GM12874 (cell line): Measurements from ENCODE around the gene OXLD1.

Experiments used
- CTCF ChIP-seq: IDR thresholded peaks from 2 replicates; pipeline ENCODE4 v1.5.1; 2011; ENCODE audit warnings: low read depth, mild to moderate bottlenecking, control low read depth, low read length, moderate library complexity; ENCODE audit not compliant: insufficient read depth

The OXLD1 gene

DNA sequence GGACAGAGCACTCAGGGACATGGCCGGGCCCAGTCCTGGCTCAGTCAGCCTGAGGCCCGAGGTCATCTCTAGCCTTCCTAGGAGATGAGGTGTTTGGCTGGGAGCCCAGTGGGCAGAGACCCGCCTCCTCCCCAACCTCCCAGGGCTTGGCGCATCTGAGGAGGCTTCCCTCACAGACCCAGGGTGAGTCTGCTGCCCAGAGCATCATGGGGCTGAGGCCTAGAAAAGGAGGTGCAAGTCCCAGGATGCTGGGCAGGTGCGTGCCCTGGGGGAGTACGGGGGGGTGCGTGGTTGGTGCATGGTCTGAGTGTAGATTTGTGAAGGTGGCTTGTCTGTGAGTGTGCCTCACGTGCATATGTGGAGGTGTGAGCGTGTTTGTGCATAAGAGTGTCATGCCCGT, 14.7 kb downstream of the OXLD1 start:
- no peak for TF ChIP-seq CTCF

- TF ChIP-seq CTCF, result no peak
Observed at GRCh38 chr17:81650951-81651350, 15.5 kb downstream of the OXLD1 start.

DNA sequence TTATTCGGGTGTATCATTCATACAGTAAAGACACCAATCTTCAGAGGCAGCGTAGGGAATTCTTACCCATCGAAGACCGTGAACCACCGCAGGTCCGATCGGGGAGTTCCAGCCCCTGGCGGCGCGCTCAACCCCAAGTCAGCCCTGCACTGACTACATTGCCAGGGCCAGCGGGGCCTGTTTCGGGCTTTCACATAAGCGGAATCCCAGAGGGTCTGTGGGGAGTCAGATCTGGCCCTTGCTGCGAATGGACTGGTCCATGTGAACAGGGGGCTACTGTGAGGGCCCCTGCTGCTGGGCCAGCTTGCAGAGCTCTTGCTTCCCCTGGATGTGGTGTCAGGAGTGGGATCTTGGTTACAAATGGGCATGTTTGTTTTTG, 17.7 kb downstream of the OXLD1 start:
- TF ChIP-seq CTCF, result no peak

DNA sequence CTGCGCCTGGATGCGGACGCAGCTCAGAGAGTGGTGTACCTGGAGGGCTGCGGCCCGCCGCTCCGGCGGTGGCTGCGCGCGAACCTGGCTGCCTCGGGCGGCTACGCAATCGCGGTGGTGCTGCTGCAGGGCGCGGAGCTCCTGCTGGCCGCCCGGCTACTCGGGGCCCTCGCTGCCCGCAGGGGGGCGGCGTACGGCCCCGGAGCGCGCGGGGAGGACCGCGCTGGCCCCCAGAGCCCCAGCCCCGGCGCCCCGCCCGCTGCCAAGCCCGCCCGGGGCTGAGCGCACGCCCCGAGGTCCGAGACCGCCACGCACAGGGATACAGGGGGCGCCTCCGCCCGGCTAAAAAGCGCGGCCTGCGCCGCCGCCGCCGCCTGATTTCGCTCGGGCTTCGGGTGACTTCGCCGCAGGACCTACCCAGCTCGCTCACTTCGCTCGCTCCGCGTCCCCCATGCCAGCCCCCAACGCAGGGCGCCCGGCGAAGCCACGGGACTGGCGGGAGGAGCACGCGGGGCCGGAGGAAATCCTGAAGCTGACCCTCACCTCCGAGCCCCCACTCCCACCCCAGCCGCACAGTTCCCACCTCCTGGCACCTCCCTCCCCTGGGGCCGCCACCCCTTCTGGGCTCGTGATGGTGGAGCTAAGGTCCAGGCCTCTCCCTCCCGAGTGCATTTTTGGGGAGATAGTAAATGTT, 18.2 kb downstream of the OXLD1 start:
- TF ChIP-seq CTCF, result no peak

DNA sequence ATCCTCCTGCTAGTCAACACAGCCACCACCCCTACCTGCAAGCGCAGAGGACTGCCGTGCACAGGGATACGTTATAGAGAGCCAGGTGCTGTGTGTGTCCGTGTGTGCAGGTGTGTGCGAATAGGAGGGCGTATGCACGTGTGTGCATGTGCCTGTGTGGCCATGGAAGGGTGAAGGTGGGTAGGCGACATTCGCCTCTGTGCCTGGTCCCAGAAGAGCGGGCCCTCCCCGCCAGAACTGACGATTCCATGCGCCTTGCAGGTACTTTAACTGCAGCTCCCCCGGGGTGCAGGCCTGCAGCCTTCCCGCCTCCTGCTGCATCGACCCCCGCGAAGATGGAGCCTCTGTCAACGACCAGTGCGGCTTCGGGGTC, 18.8 kb downstream of the OXLD1 start:
- no peak for TF ChIP-seq CTCF

DNA sequence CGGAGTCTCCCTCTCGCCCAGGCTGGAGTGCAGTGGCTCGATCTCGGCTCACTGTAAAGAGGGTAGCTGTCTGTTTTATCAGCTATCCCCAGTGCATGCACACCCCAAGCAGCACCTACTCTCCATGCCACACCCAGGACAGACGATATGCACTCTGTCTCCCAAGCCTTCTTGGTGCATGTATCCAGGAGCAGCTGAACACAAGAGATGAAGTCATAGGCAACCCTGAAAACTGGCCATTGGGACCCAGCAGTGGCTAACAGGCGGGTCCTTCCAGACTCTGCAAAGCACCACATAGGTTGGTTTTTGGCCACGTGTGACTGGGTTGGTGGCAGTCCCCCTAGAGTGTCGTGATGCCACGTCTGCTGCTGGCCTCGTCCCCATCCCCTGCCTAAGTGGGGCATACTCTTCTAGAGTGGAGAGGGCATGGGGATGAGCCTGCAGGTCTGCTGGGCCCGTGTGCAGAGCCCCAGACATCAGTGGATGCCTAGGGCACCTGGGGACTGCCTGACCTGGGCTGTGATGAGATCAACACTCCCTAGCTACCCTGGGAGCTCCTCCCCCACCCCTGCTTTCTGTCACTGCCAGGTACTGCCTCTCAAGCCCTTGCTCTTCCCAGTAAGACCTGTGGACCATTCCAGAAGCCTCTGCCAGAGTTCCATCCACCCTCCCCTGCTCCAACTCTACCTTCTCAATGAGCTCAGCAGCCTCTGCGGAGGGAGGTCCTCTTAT, 19.4 kb downstream of the OXLD1 start:
- no peak for TF ChIP-seq CTCF

DNA sequence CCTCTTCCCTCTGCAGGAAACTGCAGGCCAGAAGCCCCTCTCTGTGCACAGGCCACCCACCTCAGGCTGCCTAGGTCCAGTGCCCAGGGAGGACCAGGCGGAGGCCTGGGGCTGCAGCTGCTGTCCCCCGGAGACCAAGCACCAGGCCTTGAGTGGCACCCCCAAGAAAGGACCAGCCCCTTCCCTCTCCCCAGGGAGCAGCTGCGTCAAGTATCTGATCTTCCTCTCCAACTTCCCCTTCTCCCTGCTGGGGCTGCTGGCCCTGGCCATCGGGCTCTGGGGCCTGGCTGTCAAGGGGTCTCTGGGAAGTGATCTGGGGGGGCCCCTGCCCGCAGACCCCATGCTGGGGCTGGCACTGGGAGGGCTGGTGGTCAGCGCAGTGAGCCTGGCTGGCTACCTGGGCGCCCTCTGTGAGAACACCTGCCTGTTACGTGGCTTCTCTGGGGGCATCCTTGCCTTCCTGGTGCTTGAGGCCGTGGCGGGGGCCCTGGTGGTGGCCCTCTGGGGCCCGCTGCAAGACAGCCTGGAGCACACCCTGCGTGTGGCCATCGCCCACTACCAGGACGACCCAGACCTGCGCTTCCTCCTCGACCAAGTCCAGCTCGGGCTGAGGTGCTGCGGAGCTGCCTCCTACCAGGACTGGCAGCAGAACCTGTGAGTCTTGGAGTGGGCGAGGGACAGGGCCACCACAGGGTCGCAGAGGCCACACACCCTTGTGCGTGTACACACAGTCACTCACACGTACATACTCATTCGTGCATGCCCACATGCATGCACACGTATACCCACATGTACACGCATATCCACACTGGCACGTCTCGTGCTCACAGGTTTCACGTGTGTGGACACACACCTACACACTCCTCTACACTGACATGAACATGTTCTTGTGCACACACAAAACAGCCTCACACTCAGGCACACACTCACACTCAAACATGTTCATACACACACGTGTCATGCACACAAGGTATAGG, 21.1 kb downstream of the OXLD1 start:
- no peak for TF ChIP-seq CTCF
